ENCODE measurements around the gene PFKFB3. TPM values are rescaled to one million over a fixed set of nuclear protein-coding genes. Genes with fewer than 3 reads are reported as not detected.

The PFKFB3 gene
- total and polyA plus RNA-seq, 9 of the 15 experiments (the other 6 are each of a cell fraction or from before 2014, with no cell fraction given): 0.46 to 21.6 (median 7.8) TPM

DNA sequence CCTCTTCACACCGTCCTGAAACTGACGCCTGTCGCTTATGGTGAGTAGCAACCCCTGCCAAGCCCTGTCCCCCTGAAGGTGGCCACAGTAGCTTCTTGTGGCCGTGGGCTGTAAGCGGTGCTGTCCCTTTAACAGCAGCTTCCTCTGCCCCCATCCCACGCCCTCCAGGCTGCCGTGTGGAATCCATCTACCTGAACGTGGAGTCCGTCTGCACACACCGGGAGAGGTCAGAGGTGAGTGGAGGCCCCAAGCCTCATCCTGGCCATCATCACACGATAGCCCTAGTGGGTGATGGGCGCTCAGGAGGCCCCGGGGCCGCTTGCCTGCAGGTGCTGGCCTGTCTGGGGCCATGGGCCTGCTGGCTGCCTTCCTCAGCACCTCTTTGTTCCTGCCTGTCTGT is 21.2 kb downstream of the PFKFB3 start:
- WGBS (ENCODE audit: insufficient coverage, low coverage, missing lambda C conversion rate): 86% methylated on average over 14 of the region's 14 CpGs
- Histone ChIP-seq H2AFZ (ENCODE audit: low read depth, low read length) (no peak overlapping the region), H3K36me3 (ENCODE audit: control insufficient read depth, insufficient read depth, low read length) (peaks cover 80% of the 10 kb centered on the region; the same call in 2 of the 3 replicates), H3K9me3 (replicated peaks; ENCODE audit: control insufficient read depth, insufficient read depth, low read depth, low read length) (no peaks in the 10 kb centered on the region), H3K4me1 (replicated peaks in 1 of 2; ENCODE audit: control insufficient read depth in 2 of 2, insufficient read depth in 2 of 2, low read length in 2 of 2) (peaks cover 0 to 3% of the 10 kb centered on the region in 2 experiments; a peak in 1 of 5 replicates), H3K27ac (ENCODE audit: extremely low read depth, low read depth, low read length) (no peak overlapping the region), H3K27me3 (ENCODE audit: control insufficient read depth in 2 of 2, insufficient read depth in 2 of 2, low read length in 2 of 2) (no peaks in the 10 kb centered on the region), H4K20me1 (replicated peaks; ENCODE audit: control insufficient read depth, insufficient read depth, low read length) (no peaks in the 10 kb centered on the region), H3K4me2 (ENCODE audit: insufficient read depth, low read length) (no peak overlapping the region), H3K4me3 (no peak overlapping the region), H3K9ac (ENCODE audit: insufficient read depth in 1 of 2, low read depth in 2 of 2, low read length in 2 of 2) (no peak overlapping the region), H3K79me2 (ENCODE audit: control insufficient read depth, insufficient read depth, low read length) (no peaks in the 10 kb centered on the region), H3K9me1 (ENCODE audit: control insufficient read depth, insufficient read depth, low read length) (no peaks in the 10 kb centered on the region)
- no peak for TF ChIP-seq ZNF644 (tag; IDR thresholded peaks at IDR 0.05; ENCODE audit: low read depth)
- TF ChIP-seq, protein P1, sequence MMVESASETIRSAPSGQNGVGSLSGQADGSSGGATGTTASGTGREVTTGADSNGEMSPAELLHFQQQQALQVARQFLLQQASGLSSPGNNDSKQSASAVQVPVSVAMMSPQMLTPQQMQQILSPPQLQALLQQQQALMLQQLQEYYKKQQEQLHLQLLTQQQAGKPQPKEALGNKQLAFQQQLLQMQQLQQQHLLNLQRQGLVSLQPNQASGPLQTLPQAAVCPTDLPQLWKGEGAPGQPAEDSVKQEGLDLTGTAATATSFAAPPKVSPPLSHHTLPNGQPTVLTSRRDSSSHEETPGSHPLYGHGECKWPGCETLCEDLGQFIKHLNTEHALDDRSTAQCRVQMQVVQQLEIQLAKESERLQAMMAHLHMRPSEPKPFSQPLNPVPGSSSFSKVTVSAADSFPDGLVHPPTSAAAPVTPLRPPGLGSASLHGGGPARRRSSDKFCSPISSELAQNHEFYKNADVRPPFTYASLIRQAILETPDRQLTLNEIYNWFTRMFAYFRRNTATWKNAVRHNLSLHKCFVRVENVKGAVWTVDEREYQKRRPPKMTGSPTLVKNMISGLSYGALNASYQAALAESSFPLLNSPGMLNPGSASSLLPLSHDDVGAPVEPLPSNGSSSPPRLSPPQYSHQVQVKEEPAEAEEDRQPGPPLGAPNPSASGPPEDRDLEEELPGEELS (CRISPR knock-in tag; IDR thresholded peaks at IDR 0.05; ENCODE audit: borderline replicate concordance): no peak
- no peak for TF ChIP-seq ZNF133 (CRISPR knock-in tag; IDR thresholded peaks at IDR 0.05)
- TF ChIP-seq, protein P2, sequence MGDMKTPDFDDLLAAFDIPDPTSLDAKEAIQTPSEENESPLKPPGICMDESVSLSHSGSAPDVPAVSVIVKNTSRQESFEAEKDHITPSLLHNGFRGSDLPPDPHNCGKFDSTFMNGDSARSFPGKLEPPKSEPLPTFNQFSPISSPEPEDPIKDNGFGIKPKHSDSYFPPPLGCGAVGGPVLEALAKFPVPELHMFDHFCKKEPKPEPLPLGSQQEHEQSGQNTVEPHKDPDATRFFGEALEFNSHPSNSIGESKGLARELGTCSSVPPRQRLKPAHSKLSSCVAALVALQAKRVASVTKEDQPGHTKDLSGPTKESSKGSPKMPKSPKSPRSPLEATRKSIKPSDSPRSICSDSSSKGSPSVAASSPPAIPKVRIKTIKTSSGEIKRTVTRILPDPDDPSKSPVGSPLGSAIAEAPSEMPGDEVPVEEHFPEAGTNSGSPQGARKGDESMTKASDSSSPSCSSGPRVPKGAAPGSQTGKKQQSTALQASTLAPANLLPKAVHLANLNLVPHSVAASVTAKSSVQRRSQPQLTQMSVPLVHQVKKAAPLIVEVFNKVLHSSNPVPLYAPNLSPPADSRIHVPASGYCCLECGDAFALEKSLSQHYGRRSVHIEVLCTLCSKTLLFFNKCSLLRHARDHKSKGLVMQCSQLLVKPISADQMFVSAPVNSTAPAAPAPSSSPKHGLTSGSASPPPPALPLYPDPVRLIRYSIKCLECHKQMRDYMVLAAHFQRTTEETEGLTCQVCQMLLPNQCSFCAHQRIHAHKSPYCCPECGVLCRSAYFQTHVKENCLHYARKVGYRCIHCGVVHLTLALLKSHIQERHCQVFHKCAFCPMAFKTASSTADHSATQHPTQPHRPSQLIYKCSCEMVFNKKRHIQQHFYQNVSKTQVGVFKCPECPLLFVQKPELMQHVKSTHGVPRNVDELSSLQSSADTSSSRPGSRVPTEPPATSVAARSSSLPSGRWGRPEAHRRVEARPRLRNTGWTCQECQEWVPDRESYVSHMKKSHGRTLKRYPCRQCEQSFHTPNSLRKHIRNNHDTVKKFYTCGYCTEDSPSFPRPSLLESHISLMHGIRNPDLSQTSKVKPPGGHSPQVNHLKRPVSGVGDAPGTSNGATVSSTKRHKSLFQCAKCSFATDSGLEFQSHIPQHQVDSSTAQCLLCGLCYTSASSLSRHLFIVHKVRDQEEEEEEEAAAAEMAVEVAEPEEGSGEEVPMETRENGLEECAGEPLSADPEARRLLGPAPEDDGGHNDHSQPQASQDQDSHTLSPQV (IDR thresholded peaks at IDR 0.05): no peak
- no peak for TF ChIP-seq DMBX1 (CRISPR knock-in tag; IDR thresholded peaks at IDR 0.05; ENCODE audit: borderline replicate concordance)
- ATAC-seq: no peak
- in situ Hi-C loops (cut with MboI) (no loop called here), intact Hi-C loops (cut with micrococcal nuclease) (no loop called here)
- no TSS peak for BruUV-seq (replicated peaks)
- POLR2A ChIA-PET: interaction anchor here (1.4 kb wide), 1 partner anchor 16 kb away, joined by 4 read pairs; no protein-coding TSS in a partner anchor
- DNase-seq (ENCODE audit: extremely low read depth in 1 of 4, low spot score in 3 of 4): no peak
- no peak for FAIRE-seq
- CTCF ChIA-PET (ENCODE audit: low intra/inter-chr PET ratio): no interaction called here
